ENCODE measurements around the gene EXOC3L2. TPM values are rescaled to one million over a fixed set of nuclear protein-coding genes. Genes with fewer than 3 reads are reported as not detected.

EXOC3L2 gene
- 1.1 and 4.2 TPM in 2 replicates for total RNA-seq

GRCh38 chr19:45245334-45245787, at the start of gene EXOC3L2:
EXOC3L2 (minus strand) TSS chr19:45245407; CDS start chr19:45239045, 6,362 bp downstream.

GRCh38 chr19:45250832-45251451, 5.7 kb upstream of the EXOC3L2 start, which contains the start of gene MARK4:
MARK4 (plus strand) TSS chr19:45251271; CDS start chr19:45251589, 318 bp downstream.

GRCh38 chr19:45178262-45179071, 66.7 kb downstream of the EXOC3L2 start, which contains the start of gene BLOC1S3:
BLOC1S3 (plus strand) TSS chr19:45178784; CDS start chr19:45179297, 513 bp downstream.

GRCh38 chr19:45177817-45178261, 67.4 kb downstream of the EXOC3L2 start, which contains the start of gene TRAPPC6A:
TRAPPC6A (minus strand) TSS chr19:45178237; CDS start chr19:45178218, 19 bp downstream.

Other genes starting within 250 kb of the EXOC3L2 start
- 8.4 and 8.8 TPM in 2 replicates for gene RELB, start 243.9 kb downstream of the EXOC3L2 start, total RNA-seq
- 9.1 and 14.6 TPM in 2 replicates for gene CLASRP, start 206.4 kb downstream of the EXOC3L2 start, total RNA-seq
- gene ZNF296, start 168.9 kb downstream of the EXOC3L2 start, total RNA-seq = under 0.01 TPM in 1 of 2 replicates, not detected in the other
- gene GEMIN7, start 166.1 kb downstream of the EXOC3L2 start, total RNA-seq = 30.5 and 33.5 TPM in 2 replicates
- gene PPP1R37, start 152.2 kb downstream of the EXOC3L2 start, total RNA-seq = 23.1 and 26.6 TPM in 2 replicates
- 0.30 and 0.32 TPM in 2 replicates for gene NKPD1, start 84.4 kb downstream of the EXOC3L2 start, total RNA-seq
- 9.6 and 15.9 TPM in 2 replicates for gene TRAPPC6A, start 67.2 kb downstream of the EXOC3L2 start, total RNA-seq
- gene BLOC1S3, start 66.6 kb downstream of the EXOC3L2 start, total RNA-seq = 3.6 and 7.8 TPM in 2 replicates
- gene MARK4, start 5.9 kb upstream of the EXOC3L2 start, total RNA-seq = 7.8 and 7.9 TPM in 2 replicates
- gene CKM, start 77.5 kb upstream of the EXOC3L2 start, total RNA-seq = not detected in 2 replicates
- gene KLC3, start 95.3 kb upstream of the EXOC3L2 start, total RNA-seq = under 0.01 TPM in 1 of 2 replicates, not detected in the other
- 17.5 and 28.3 TPM in 2 replicates for gene ERCC2, start 125.2 kb upstream of the EXOC3L2 start, total RNA-seq
- gene PPP1R13L, start 159.7 kb upstream of the EXOC3L2 start, total RNA-seq = 2.9 and 4.2 TPM in 2 replicates
- gene POLR1G, start 161.2 kb upstream of the EXOC3L2 start, total RNA-seq = 11.2 and 24.0 TPM in 2 replicates
- gene ERCC1, start 178.5 kb upstream of the EXOC3L2 start, total RNA-seq = 72.2 and 100 TPM in 2 replicates
- 0.15 and 0.32 TPM in 2 replicates for gene FOSB, start 222.6 kb upstream of the EXOC3L2 start, total RNA-seq

All from epithelial cell of umbilical artery (primary cell).